NCI-H510A (cell line): ENCODE results near the gene DDB1.

ENCODE experiments used
- DNase-seq: peaks from one replicate; lab custom pipeline; 2025; lab: John Stamatoyannopoulos, UW

Gene DDB1

GRCh38 chr11:61334434-61335354, 1.8 kb upstream of the DDB1 start:
- DNase-seq: no peak

GRCh38 chr11:61333550-61334433, 887 bp upstream of the DDB1 start:
- no peak for DNase-seq

GRCh38 chr11:61332281-61332796, 566 bp downstream of the DDB1 start:
- no peak for DNase-seq

- DNase-seq: no peak
These were observed 1.3 kb downstream of the DDB1 start for GRCh38 chr11:61331651-61332050.

GRCh38 chr11:61329871-61330270, 3.0 kb downstream of the DDB1 start:
- DNase-seq: no peak

- no peak for DNase-seq
These were observed 4.6 kb downstream of the DDB1 start for GRCh38 chr11:61328351-61328750.

- DNase-seq: no peak
These were observed 5.2 kb downstream of the DDB1 start for GRCh38 chr11:61327669-61328071.

- DNase-seq: no peak
These were observed 7.1 kb downstream of the DDB1 start for GRCh38 chr11:61325649-61326414.

GRCh38 chr11:61315260-61315659, 17.6 kb downstream of the DDB1 start:
- DNase-seq: no peak

- no peak for DNase-seq
These were observed 22.2 kb downstream of the DDB1 start for GRCh38 chr11:61310749-61311148.

GRCh38 chr11:61309739-61310138, 23.2 kb downstream of the DDB1 start:
- DNase-seq: no peak

- DNase-seq: no peak
These were observed 23.8 kb downstream of the DDB1 start for GRCh38 chr11:61309141-61309540.

- no peak for DNase-seq
These were observed 25.6 kb downstream of the DDB1 start for GRCh38 chr11:61307354-61307753.

- no peak for DNase-seq
These were observed 26.7 kb downstream of the DDB1 start for GRCh38 chr11:61306221-61306620.

GRCh38 chr11:61305417-61305816, 27.5 kb downstream of the DDB1 start:
- DNase-seq: no peak

- no peak for DNase-seq
These were observed 29.2 kb downstream of the DDB1 start for GRCh38 chr11:61303725-61304124.

GRCh38 chr11:61302550-61302949, 30.4 kb downstream of the DDB1 start:
- no peak for DNase-seq

- no peak for DNase-seq
These were observed 34.2 kb downstream of the DDB1 start for GRCh38 chr11:61298663-61299244.

- no peak for DNase-seq
These were observed 35.2 kb downstream of the DDB1 start for GRCh38 chr11:61297746-61298145.

GRCh38 chr11:61297341-61297740, 35.6 kb downstream of the DDB1 start:
- DNase-seq: no peak

- no peak for DNase-seq
These were observed 37.3 kb downstream of the DDB1 start for GRCh38 chr11:61295596-61295926.
